Iris pigment epithelial cell (primary cell): ENCODE results near the gene IGFL3.
"Not testable (repeated sequence)": the region's sequence is repeated elsewhere in the genome, so short reads cannot be mapped to it uniquely, and the experiment has no call there.

Experiments used
- DNase-seq: peaks from one replicate; pipeline ENCODE4 v3.0.0-alpha.2; 2011; ENCODE audit warnings: low read depth

The IGFL3 gene

GRCh38 chr19:46125447-46125846 is 959 bp upstream of the IGFL3 start:
- no peak for DNase-seq

GRCh38 chr19:46118136-46118535 is 6.4 kb downstream of the IGFL3 start:
- DNase-seq: no peak

- DNase-seq: no peak
Observed at GRCh38 chr19:46116121-46116520, 8.4 kb downstream of the IGFL3 start.

- peak; percentile 87 for DNase-seq
Observed at GRCh38 chr19:46115396-46116106, 8.9 kb downstream of the IGFL3 start.

GRCh38 chr19:46113726-46114125 is 10.8 kb downstream of the IGFL3 start:
- no peak for DNase-seq

GRCh38 chr19:46112527-46112926 is 12.0 kb downstream of the IGFL3 start:
- DNase-seq: no peak

GRCh38 chr19:46111376-46111775 is 13.1 kb downstream of the IGFL3 start:
- DNase-seq: no peak

- no peak for DNase-seq
Observed at GRCh38 chr19:46109876-46110275, 14.6 kb downstream of the IGFL3 start.

- DNase-seq: peak; percentile 39
Observed at GRCh38 chr19:46107371-46107770, 17.1 kb downstream of the IGFL3 start.

GRCh38 chr19:46102333-46102732 is 22.2 kb downstream of the IGFL3 start:
- not testable (repeated sequence) for DNase-seq

GRCh38 chr19:46101293-46101692 is 23.2 kb downstream of the IGFL3 start:
- DNase-seq: no peak

- no peak for DNase-seq
Observed at GRCh38 chr19:46100344-46100743, 24.1 kb downstream of the IGFL3 start.

- no peak for DNase-seq
Observed at GRCh38 chr19:46090444-46090843, 34.0 kb downstream of the IGFL3 start.

GRCh38 chr19:46089432-46089831 is 35.1 kb downstream of the IGFL3 start:
- no peak for DNase-seq

- DNase-seq: no peak
Observed at GRCh38 chr19:46088101-46088500, 36.4 kb downstream of the IGFL3 start.

- DNase-seq: no peak
Observed at GRCh38 chr19:46085888-46086287, 38.6 kb downstream of the IGFL3 start.

- DNase-seq: peak; percentile 46
Observed at GRCh38 chr19:46082728-46083050, 41.8 kb downstream of the IGFL3 start.

- DNase-seq: peak; percentile 69
Observed at GRCh38 chr19:46081928-46082727, 42.4 kb downstream of the IGFL3 start.

- peak; percentile 92 for DNase-seq
Observed at GRCh38 chr19:46080561-46080960, 43.9 kb downstream of the IGFL3 start.

- no peak for DNase-seq
Observed at GRCh38 chr19:46079576-46079975, 44.9 kb downstream of the IGFL3 start.

GRCh38 chr19:46078573-46079332 is 45.7 kb downstream of the IGFL3 start:
- peak; percentile 62 for DNase-seq

GRCh38 chr19:46077815-46078167 is 46.7 kb downstream of the IGFL3 start:
- DNase-seq: no peak
